HG03108 (cell line): ENCODE measurements around the gene ISLR.

Experiments
- ATAC-seq: cut with Tn5 transposase; IDR thresholded peaks from one replicate; pipeline ENCODE4 v1.9.1; 2021; ENCODE audit warnings: moderate library complexity; ENCODE audit not compliant: unreplicated experiment

Gene ISLR, protein sequence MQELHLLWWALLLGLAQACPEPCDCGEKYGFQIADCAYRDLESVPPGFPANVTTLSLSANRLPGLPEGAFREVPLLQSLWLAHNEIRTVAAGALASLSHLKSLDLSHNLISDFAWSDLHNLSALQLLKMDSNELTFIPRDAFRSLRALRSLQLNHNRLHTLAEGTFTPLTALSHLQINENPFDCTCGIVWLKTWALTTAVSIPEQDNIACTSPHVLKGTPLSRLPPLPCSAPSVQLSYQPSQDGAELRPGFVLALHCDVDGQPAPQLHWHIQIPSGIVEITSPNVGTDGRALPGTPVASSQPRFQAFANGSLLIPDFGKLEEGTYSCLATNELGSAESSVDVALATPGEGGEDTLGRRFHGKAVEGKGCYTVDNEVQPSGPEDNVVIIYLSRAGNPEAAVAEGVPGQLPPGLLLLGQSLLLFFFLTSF

DNA sequence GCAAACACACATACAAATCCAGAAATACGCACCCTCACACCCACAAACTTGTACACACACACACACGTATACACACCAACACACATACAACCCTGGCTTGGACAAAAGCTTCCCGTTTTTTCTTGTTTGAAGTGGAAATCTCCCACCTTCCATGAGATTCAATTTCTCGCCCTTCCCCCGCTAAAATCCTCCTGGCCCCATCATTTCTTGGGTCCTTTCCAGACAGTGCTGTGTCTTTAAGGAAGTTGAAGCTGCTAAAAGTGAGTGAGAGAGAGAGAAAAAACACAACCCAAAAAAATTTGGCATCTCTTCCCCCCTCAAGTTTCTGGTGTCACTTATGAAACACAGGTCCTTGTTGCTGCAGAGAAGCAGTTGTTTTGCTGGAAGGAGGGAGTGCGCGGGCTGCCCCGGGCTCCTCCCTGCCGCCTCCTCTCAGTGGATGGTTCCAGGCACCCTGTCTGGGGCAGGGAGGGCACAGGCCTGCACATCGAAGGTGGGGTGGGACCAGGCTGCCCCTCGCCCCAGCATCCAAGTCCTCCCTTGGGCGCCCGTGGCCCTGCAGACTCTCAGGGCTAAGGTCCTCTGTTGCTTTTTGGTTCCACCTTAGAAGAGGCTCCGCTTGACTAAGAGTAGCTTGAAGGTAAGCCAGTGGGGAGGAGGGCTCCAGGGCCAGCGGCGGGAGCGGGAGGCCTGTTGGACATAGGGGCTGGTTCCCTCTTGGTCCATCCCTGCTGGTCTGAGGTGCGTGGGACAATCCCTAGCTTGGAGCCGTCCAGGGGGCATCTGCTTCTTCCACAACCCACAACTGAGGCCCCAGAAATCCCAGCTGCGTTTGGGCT lies at the start of gene ISLR:
Gene ISLR (plus strand): TSS at position 331 of the 839 bp plus-strand sequence. CDS start 1,149 bp downstream, outside the sequence.
- ATAC-seq = no peak

DNA sequence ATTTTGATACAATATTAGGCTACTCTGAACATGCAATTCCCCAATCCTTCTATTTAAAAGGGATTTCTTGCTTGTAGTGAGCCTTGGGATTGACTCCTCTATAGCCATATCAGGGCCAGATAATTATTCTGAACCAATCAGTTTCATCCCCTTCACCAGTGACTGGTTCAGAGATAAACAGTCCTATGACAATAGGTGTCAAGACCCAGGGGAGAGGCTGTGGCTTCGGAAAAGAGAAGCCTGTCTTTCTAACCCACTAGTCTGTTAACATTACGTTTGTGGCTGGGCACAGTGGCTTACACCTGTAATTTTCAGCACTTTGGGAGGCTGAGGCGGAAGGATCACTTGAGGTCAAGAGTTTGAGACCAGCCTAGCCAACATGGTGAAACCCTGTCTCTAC lies 49.3 kb upstream of the ISLR start:
- no peak for ATAC-seq

DNA sequence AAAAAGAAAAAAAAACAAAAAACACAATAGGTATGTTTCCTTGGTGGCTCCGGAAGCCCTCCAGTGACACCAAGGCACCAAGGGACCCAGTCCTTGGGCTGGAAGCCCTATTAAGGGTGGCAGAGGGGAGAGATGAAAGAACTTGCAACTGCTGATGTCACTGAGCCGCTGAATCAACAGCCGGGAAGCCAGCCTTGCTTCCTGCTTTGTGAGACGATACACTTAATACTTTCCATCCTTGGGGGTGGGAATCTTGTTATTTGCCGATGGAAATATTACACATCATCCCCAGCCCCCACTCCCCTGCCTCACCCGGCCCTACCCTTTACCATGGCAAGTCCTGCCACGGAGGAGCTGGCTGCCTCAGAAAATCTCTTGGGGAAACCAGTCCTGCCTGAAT lies 48.8 kb upstream of the ISLR start:
- ATAC-seq = no peak

DNA sequence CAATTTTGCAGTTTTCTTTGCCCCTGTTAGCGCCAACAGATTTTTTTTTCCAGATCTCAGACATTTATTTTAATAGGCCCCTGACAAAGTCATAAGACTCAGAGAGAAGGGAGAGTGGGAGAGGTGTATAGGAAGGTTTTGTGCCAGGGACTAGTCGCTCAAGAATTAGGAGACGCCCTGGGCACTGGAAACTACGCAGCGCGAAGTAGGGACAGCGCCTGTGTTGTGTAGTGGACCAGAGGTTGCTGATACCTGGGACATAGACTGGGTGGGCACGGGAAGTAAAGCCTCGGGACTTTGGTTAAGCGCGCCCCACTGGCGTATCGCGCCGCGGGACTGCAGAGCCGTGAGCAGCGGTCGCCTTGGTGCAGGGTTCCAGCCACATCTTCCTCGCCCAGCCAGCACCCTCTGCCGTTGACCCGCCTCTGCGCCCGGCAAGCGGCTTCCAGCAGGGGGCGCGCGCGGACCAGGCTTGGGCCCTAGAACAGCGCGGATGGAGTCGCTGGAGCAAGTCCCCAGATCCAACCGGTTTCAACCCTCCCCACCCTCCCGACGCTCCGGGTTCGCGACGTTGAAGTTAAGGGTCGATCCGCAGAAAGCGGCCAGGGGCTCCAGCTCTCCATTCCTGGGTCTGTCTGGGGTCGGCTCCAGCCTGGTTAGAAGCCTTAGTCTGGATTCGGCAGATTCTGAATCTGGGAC lies 46.1 kb upstream of the ISLR start:
- no peak for ATAC-seq

DNA sequence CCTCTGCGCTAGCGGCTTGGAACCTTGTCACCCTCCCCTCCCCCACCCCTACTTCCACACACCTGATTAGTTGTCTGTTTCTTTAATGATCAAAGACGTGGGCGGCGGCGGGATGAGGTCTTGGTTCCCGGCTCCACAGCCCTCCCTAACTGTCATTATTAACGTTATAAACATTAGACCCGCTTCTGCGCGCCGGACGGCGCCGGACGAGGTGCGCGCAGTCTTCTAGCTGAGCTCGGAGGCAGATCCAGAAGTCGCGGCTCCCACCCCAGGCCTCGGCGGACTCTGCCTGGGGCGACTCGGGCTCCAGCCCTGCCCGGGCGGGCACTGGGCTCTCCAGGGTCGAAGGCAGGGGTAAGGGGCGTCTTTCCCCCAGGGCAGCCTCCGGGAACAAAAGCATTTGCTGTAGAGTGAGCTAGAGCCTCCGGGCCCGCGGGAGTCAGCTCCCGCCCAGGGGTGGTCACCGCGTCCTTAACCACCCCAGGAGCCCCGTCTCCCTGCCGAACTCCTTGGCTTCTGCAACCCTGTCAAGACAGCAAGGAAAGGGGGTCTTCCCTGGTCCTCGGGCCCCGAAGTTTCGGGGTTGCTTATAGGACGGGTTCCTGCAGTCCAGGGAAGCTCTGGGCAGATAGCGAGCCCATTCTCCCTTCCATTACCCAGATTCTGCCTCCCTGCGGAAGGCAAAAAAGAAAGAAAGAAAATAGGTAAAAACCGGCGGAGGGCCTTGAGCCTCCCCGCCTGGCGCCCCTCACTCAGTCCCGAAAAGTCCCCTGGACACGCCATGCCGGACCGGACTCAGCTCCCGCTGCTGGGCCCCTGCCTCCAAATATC lies 45.3 kb upstream of the ISLR start:
- no peak for ATAC-seq

DNA sequence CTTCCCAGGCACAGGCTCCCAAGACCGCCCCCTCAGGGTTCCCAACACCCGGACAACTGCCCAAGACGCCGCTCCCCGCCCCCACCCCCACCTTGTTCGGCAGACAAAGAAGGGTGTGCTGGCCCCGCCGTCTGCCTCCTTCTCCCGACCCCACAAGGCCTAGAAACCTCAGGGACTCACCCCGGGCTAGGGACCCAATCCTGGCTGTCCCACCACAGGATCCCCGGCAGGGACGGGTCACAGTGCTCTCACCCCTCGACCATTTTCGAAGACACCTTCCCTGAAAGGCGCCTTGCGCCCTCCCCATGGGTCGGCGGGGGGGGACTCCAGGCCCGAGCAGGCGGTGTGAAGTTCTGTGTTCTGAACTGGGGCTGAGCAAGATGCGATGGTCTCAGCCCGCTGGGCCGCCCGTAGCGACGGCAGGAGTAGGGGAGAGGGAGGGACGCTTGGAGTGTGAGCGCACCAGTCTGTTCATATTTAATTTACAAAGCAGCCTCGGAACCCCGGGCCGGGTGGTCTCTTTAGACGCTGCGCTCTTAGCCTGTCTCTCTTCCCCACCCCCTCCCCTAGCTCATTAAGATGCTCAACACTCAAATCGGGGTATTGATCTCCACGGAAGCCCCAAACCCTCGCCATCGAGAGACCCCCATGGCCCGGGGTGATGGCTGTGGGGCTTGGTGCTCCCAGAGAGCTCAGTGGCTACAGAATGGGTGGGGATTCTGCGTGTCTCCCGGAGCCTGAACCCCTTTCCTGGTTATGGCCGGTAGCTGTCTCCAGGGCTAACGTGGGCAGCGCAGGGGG lies 44.5 kb upstream of the ISLR start:
- ATAC-seq = no peak

DNA sequence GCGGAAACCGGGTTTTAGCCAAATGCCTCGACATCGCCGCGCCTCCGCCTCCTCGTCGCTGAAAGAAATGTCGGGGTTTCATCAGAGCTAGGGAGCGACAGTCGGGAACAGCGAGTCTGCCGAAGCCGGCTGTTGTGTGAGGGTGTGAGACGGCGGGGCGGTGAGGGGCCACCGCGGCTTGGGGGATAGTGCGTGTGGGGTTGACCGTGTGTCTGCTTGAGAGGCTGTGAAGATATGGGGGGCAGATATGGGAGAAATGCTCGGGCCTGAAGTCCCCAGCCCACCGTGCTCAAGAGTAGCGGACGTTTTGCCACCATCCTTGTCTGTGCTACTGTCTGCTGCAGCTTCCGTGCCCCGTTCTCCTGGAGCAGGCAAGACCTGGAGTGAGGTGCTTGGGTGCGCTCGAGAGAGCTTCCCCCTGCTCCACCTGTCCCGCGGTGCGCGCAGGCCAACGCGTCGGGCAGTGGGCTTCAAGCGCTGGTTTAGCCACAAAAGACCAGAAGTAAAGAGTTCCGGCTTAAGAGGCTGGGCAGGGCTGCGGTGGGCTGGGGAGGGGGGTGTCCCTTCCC lies 43.8 kb upstream of the ISLR start:
- ATAC-seq = no peak

DNA sequence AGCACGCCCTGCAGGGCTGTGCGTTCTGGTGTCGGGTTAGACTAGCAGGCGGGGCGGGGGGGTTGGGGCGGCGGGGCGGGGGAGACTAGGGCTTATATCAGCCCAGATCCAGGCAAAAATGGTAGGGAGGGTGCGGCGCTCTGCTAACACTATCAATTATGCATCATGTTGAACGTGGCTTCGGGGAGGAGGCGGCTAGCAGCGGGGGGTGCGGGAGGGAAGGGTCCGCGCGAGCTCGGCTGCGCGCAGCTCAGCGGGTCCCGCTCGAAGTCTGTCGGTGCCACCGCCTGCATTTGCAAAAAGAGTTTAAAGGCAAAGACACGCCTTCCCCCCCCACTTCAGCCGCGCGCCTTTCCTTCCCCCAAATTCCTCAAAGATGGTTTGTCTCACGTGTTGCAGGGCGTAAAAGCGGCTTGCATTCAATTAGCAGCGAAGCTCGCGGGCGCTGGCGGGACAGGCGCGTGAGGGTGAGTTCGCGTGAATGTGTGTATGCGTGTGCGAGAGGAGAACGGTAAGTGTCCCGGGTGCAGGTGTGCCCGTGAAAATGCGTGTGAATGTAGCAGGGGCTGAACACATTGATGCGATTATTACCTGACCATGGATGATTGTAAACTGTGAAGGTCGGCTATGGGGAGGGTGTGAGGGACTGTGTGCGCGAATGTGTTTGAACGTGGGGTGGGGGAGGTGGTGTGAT lies 43.2 kb upstream of the ISLR start, which contains the start of gene ISLR2:
Gene ISLR2 (plus strand): TSS at position 432 of the 694 bp plus-strand sequence. CDS start 2,169 bp downstream, outside the sequence.
- ATAC-seq = no peak

DNA sequence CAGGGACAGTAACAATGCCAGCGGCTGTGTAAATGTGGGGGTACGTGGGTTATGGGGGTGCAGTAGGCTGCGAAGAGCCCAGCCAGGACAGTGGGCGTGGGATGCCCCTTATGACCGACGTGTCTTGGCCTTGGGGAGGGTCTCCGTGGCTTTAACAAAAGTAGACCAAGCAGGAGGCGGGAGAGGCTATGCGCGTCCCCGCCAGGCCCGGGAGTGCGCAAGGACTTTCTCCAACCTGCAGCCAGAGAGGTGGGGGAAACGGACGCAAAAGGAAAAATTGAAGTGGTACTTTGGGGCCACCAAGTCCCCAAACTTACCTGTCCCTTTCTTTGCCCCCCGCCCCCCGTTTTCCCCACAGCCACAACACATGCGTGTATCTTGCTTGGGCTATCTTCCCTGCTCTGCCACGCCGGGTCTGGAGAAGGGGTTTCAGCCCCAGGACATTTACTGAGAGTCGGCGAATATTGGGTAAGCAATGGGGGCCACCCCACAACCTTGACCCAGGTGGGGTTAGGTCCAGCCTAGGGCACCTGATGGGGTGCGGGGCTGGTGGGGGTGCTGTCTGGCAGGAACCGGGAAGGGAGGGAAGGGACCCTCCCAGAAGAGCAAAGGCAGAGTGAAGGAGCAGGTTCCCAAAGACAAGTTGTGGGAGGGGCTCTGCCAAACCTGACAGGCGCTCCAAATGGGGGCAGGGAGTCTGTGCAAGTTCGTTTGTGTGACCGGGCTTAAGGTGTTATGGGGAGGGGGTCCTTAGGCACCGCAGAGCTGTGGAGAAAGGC lies 42.5 kb upstream of the ISLR start:
- no peak for ATAC-seq

DNA sequence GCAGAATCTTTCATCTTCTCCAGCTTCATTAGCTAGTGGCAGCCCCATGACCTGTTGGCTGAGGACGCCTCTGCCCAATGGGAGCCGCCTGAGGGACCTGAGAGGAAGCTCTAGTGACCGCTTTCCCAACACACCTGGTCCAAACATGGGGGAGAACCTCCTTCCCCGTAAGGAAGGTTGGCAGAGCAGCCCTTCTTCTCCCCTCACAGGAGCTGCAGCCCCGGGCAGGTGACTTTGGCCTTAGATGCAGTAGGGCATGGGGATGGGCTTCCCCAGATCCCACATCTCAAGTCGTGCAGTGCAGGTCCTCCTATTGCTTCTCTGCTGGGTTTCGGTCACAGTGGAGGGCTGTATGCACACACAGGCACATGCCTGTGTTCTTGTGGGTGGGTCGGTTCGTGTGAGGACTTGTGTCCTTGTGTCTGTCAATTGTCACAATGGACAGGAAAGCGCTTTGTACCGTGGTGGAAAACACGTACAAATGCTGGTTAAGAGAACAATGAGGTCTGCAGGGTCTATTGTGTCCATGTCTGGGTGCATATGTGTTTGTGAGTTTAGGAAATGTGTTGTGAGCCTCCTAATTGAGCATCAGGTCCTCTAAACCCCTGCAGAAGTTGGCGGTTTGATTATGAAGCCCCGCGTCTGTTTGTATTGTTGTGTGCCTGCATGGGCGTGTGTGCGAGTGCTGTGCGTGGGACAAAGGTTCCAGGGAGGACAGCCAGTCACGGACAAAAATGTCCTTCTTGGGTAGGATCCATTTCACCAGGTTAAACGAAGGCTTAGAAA lies 41.7 kb upstream of the ISLR start:
- no peak for ATAC-seq

DNA sequence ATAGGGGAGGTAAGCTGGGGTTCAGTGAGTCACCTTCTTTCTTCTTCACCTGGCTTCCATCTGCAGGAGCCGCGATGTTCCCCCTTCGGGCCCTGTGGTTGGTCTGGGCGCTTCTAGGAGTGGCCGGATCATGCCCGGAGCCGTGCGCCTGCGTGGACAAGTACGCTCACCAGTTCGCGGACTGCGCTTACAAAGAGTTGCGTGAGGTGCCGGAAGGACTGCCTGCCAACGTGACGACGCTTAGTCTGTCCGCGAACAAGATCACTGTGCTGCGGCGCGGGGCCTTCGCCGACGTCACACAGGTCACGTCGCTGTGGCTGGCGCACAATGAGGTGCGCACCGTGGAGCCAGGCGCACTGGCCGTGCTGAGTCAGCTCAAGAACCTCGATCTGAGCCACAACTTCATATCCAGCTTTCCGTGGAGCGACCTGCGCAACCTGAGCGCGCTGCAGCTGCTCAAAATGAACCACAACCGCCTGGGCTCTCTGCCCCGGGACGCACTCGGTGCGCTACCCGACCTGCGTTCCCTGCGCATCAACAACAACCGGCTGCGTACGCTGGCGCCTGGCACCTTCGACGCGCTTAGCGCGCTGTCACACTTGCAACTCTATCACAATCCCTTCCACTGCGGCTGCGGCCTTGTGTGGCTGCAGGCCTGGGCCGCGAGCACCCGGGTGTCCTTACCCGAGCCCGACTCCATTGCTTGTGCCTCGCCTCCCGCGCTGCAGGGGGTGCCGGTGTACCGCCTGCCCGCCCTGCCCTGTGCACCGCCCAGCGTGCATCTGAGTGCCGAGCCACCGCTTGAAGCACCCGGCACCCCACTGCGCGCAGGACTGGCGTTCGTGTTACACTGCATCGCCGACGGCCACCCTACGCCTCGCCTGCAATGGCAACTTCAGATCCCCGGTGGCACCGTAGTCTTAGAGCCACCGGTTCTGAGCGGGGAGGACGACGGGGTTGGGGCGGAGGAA lies 40.5 kb upstream of the ISLR start:
- ATAC-seq = no peak

DNA sequence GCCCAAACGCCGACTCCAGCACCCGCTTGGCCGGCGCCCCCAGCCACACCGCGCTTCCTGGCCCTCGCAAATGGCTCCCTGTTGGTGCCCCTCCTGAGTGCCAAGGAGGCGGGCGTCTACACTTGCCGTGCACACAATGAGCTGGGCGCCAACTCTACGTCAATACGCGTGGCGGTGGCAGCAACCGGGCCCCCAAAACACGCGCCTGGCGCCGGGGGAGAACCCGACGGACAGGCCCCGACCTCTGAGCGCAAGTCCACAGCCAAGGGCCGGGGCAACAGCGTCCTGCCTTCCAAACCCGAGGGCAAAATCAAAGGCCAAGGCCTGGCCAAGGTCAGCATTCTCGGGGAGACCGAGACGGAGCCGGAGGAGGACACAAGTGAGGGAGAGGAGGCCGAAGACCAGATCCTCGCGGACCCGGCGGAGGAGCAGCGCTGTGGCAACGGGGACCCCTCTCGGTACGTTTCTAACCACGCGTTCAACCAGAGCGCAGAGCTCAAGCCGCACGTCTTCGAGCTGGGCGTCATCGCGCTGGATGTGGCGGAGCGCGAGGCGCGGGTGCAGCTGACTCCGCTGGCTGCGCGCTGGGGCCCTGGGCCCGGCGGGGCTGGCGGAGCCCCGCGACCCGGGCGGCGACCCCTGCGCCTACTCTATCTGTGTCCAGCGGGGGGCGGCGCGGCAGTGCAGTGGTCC lies 39.7 kb upstream of the ISLR start:
- ATAC-seq = no peak

DNA sequence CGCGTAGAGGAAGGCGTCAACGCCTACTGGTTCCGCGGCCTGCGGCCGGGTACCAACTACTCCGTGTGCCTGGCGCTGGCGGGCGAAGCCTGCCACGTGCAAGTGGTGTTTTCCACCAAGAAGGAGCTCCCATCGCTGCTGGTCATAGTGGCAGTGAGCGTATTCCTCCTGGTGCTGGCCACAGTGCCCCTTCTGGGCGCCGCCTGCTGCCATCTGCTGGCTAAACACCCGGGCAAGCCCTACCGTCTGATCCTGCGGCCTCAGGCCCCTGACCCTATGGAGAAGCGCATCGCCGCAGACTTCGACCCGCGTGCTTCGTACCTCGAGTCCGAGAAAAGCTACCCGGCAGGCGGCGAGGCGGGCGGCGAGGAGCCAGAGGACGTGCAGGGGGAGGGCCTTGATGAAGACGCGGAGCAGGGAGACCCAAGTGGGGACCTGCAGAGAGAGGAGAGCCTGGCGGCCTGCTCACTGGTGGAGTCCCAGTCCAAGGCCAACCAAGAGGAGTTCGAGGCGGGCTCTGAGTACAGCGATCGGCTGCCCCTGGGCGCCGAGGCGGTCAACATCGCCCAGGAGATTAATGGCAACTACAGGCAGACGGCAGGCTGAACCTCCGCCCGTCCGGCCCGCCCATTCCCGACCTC lies 39.0 kb upstream of the ISLR start:
- no peak for ATAC-seq

DNA sequence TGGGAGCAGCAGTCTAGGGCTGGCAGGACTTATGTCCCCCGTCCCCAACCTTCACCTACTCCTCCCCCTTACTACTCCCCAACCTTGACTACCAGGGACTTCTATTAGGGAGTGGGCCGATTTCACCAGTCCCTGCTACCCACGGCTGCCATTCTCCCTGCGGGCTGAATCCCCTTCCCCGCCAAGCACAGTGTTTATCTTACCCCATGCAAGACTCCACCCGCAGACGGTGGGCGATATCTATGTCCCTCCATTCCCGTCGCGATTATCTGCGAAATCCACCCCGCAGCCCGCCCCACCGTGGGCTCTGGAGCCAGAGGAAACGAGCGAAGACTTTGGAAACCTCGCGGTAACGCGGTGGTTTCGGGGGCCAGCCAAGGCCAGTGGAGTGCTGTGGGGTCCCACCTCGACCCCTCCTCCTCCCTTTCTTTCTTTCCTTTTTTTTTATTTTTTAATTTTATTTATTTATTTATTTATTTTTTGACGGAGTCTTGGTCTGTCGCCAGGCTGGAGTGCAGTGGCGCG lies 38.4 kb upstream of the ISLR start:
- no peak for ATAC-seq

DNA sequence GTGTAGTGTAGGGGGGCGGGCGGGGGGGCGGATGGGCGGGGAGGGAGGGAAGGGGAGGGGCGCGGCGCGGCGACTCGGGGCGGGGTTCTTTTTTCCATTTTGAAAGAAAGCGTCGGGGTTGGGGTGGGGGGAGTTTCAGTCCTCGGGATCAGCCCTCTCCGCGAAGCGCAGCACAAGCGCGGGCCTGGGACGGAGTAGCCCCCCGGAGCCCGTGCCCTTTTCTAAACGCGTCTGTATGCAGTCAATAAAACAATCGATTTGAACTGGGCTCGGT lies 37.0 kb upstream of the ISLR start:
- ATAC-seq = no peak
